HG03064 (cell line): ENCODE measurements around the gene DNAL4.

ENCODE experiments used
- ATAC-seq: cut with Tn5 transposase; IDR thresholded peaks from one replicate; pipeline ENCODE4 v1.9.1; 2021; ENCODE audit warnings: low read depth; ENCODE audit not compliant: unreplicated experiment

Gene DNAL4

GRCh38 chr22:38788021-38788816 is 5.7 kb downstream of the DNAL4 start:
- ATAC-seq: no peak

- ATAC-seq: no peak
These were observed 7.3 kb downstream of the DNAL4 start for GRCh38 chr22:38786631-38787030.

- no peak for ATAC-seq
These were observed 9.1 kb downstream of the DNAL4 start for GRCh38 chr22:38784856-38785255.

GRCh38 chr22:38784035-38784434 is 9.9 kb downstream of the DNAL4 start:
- no peak for ATAC-seq

GRCh38 chr22:38783095-38783615 is 10.8 kb downstream of the DNAL4 start:
- no peak for ATAC-seq

GRCh38 chr22:38782402-38783094 is 11.4 kb downstream of the DNAL4 start:
- ATAC-seq: no peak

- ATAC-seq: no peak
These were observed 12.9 kb downstream of the DNAL4 start for GRCh38 chr22:38781033-38781432.

- no peak for ATAC-seq
These were observed 16.8 kb downstream of the DNAL4 start for GRCh38 chr22:38777087-38777671.

GRCh38 chr22:38776086-38776485 is 17.9 kb downstream of the DNAL4 start:
- ATAC-seq: no peak

GRCh38 chr22:38775656-38776055 is 18.3 kb downstream of the DNAL4 start:
- no peak for ATAC-seq

- ATAC-seq: no peak
These were observed 19.3 kb downstream of the DNAL4 start for GRCh38 chr22:38774496-38775166.

GRCh38 chr22:38773363-38773946 is 20.5 kb downstream of the DNAL4 start:
- ATAC-seq: no peak

GRCh38 chr22:38772623-38772873 is 21.4 kb downstream of the DNAL4 start:
- no peak for ATAC-seq

GRCh38 chr22:38770257-38770949 is 23.5 kb downstream of the DNAL4 start:
- no peak for ATAC-seq

GRCh38 chr22:38768036-38768435 is 25.9 kb downstream of the DNAL4 start:
- ATAC-seq: no peak

GRCh38 chr22:38767313-38767712 is 26.6 kb downstream of the DNAL4 start:
- ATAC-seq: no peak

GRCh38 chr22:38766076-38766777 is 27.7 kb downstream of the DNAL4 start:
- no peak for ATAC-seq

- ATAC-seq: no peak
These were observed 31.4 kb downstream of the DNAL4 start for GRCh38 chr22:38762551-38762983.
